T-cell (primary cell): ENCODE measurements around the gene AP2M1. TPM values are rescaled to one million over a fixed set of nuclear protein-coding genes. Genes with fewer than 3 reads are reported as not detected.
"Not testable (repeated sequence)": the region's sequence is repeated elsewhere in the genome, so short reads cannot be mapped to it uniquely, and the experiment has no call there.

Source experiments
- ATAC-seq, 4 experiments: fragments of 200-7000 bp in 3 of 4; fragments of 150-1000 bp in 1 of 4; cut with Tn5 transposase; replicated peaks in 1 of 4; 1 replicate in 3 of 4; 2 replicates in 1 of 4; pipeline ENCODE4 v1.10.0; 2021; ENCODE audit warnings: moderate library complexity in 3 of 4, mild to moderate bottlenecking in 2 of 4, moderate number of reproducible peaks in 1 of 4
- CTCF ChIA-PET, 2 donors: fragments of 300-600 bp; sonication (Branson Sonifier 250); formaldehyde crosslinking; loops; one replicate each; lab custom pipeline; 2022; ENCODE audit warnings: antibody characterized with exemption in 2 of 2; lab: Charles Lee
- POLR2A ChIA-PET, 2 donors: fragments of 300-600 bp; sonication (Branson Sonifier 250); formaldehyde crosslinking; loops; one replicate each; lab custom pipeline; 2022; ENCODE audit warnings: antibody characterized with exemption in 2 of 2; lab: Charles Lee
- DNase-seq, 35 experiments: peaks; one replicate each; pipeline versions ENCODE4 v3.0.0 to v3.0.0-alpha.2; 2013 to 2023
- H3K27ac ChIP-seq: one replicate; pipeline ENCODE4 v1.5.1; 2013; ENCODE audit warnings: low read length
- H3K27me3 ChIP-seq, 2 experiments: replicated peaks in 1 of 2; 1 replicate in 1 of 2; 2 replicates in 1 of 2; pipeline versions ENCODE4 v1.6.1 to v1.7.0; 2013; ENCODE audit warnings: low read length in 1 of 2, mixed read lengths in 1 of 2; ENCODE audit not compliant: control insufficient read depth in 2 of 2, insufficient read depth in 2 of 2; ENCODE audit errors: extremely low read depth in 1 of 2
- H3K36me3 ChIP-seq, 2 donors: 1 replicate in 1 of 2; 2 replicates in 1 of 2; pipeline versions ENCODE4 v1.6.1 to v1.7.0; 2013; ENCODE audit warnings: low read length in 1 of 2; ENCODE audit not compliant: control insufficient read depth in 2 of 2, insufficient read depth in 1 of 2; ENCODE audit errors: extremely low read depth in 1 of 2
- H3K4me1 ChIP-seq, 2 experiments: 1 replicate in 1 of 2; 2 replicates in 1 of 2; pipeline versions ENCODE4 v1.6.1 to v1.7.0; 2013; ENCODE audit warnings: low read length in 2 of 2, mixed read lengths in 1 of 2; ENCODE audit not compliant: insufficient read depth in 2 of 2, control insufficient read depth in 1 of 2; ENCODE audit errors: extremely low read depth in 1 of 2
- H3K4me3 ChIP-seq, 2 donors: 1 replicate in 1 of 2; 2 replicates in 1 of 2; pipeline versions ENCODE4 v1.5.1 to v1.7.0; 2013; ENCODE audit warnings: mild to moderate bottlenecking in 2 of 2, low read length in 1 of 2, moderate library complexity in 1 of 2; ENCODE audit not compliant: control insufficient read depth in 1 of 2; ENCODE audit errors: extremely low read depth in 1 of 2
- H3K9me3 ChIP-seq: 2 replicates; pipeline ENCODE4 v1.7.0; 2013
- H3K27ac Mint-ChIP-seq, 2 donors: one replicate each; pipeline ENCODE4 v1.8.0; 2020 to 2021; ENCODE audit warnings: mild to moderate bottlenecking in 2 of 2, mixed read lengths in 2 of 2
- H3K27me3 Mint-ChIP-seq, 2 donors: one replicate each; pipeline ENCODE4 v1.8.0; 2021 to 2022; ENCODE audit warnings: mixed read lengths in 2 of 2
- H3K36me3 Mint-ChIP-seq: one replicate; pipeline ENCODE4 v1.8.0; 2021; ENCODE audit warnings: mixed read lengths
- H3K4me1 Mint-ChIP-seq, 3 donors: one replicate each; pipeline ENCODE4 v1.8.0; 2020 to 2022; ENCODE audit warnings: mixed read lengths in 3 of 3, mild to moderate bottlenecking in 1 of 3
- H3K4me3 Mint-ChIP-seq, 3 donors: one replicate each; pipeline ENCODE4 v1.8.0; 2020 to 2022; ENCODE audit warnings: mild to moderate bottlenecking in 3 of 3, mixed read lengths in 3 of 3, moderate library complexity in 3 of 3
- H3K9me3 Mint-ChIP-seq, 3 donors: one replicate each; pipeline ENCODE4 v1.8.0; 2020 to 2022; ENCODE audit warnings: mixed read lengths in 3 of 3
- WGBS: methylation state at CpG from one replicate; pipeline ENCODE4 v1.1.5; 2013; ENCODE audit warnings: missing lambda C conversion rate; ENCODE audit not compliant: insufficient coverage; 5-methylcytosine and 5-hydroxymethylcytosine counted together
- total RNA-seq, 35 experiments: library from RNA in 6 of 35; stranded (reverse) in 6 of 35; fragments of 120-200 nt in 1 of 35; gene quantifications; one replicate each; pipeline versions ENCODE4 v1.2.1 to v1.2.4 and lab custom pipeline; 2013 to 2026

Gene AP2M1
- total RNA-seq, 5 donors from 2014 or later (not counting 1 experiment from before 2014, with no cell fraction given): 124 to 196 (median 188) TPM

GRCh38 chr3:184144505-184144904 is 30.1 kb upstream of the AP2M1 start:
- Histone ChIP-seq H3K27me3 (no peaks in the 10 kb centered on the region), H3K4me3 (no peak overlapping the region), H3K27ac (no peak overlapping the region), H3K36me3 (peaks cover 20 to 61% of the 10 kb centered on the region in 2 donors), H3K9me3 (no peaks in the 10 kb centered on the region), H3K4me1 (no peaks in the 10 kb centered on the region)
- 100% methylated on average over 1 of the region's 5 CpGs for WGBS
- ChIA-PET POLR2A (no interaction called here), CTCF (interaction anchor here in 1 of 2 donors (0.9 to 2.6 kb wide), 2 partner anchors 10 to 105 kb away, joined by 3 to 8 read pairs; partner anchors contain the start of genes EEF1AKMT4 and EIF2B5)
- H3K4me1 Mint-ChIP-seq: no peaks in the 10 kb centered on the region
- no peak for ATAC-seq
- no peak for DNase-seq
- H3K27ac Mint-ChIP-seq: no peak overlapping the region
- peaks cover 29% of the 10 kb centered on the region for H3K36me3 Mint-ChIP-seq
- no peaks in the 10 kb centered on the region for H3K27me3 Mint-ChIP-seq
- H3K4me3 Mint-ChIP-seq: no peak overlapping the region
- no peaks in the 10 kb centered on the region for H3K9me3 Mint-ChIP-seq

- Histone ChIP-seq H3K9me3 (no peaks in the 10 kb centered on the region), H3K27ac (no peak overlapping the region), H3K27me3 (no peaks in the 10 kb centered on the region), H3K36me3 (peaks cover 20 to 58% of the 10 kb centered on the region in 2 donors), H3K4me1 (no peaks in the 10 kb centered on the region), H3K4me3 (no peak overlapping the region)
- Mint-ChIP-seq H3K4me1 (no peaks in the 10 kb centered on the region), H3K9me3 (no peaks in the 10 kb centered on the region), H3K27ac (no peak overlapping the region), H3K27me3 (no peaks in the 10 kb centered on the region), H3K36me3 (peaks cover 27% of the 10 kb centered on the region), H3K4me3 (no peak overlapping the region)
- ChIA-PET POLR2A (no interaction called here), CTCF (interaction anchor here (0.6 to 2.6 kb wide), 3 partner anchors 10 to 105 kb away, joined by 3 to 8 read pairs (median 3); partner anchors contain the start of genes EEF1AKMT4 (in 1 of the 2) and EIF2B5 (in 1 of the 2))
- 100% methylated on average over 2 of the region's 4 CpGs for WGBS
- peak; percentile 73 to 79 (median 74) for ATAC-seq
- peak in 14 of 35 experiments; percentile 13 to 59 (median 22) for DNase-seq
Measured at GRCh38 chr3:184145111-184145524, 29.5 kb upstream of the AP2M1 start.

- no peak overlapping the region for H3K4me3 ChIP-seq
- H3K27ac ChIP-seq: no peak overlapping the region
- no peaks in the 10 kb centered on the region for H3K4me1 ChIP-seq
- ChIA-PET CTCF (interaction anchor here (0.5 to 2.6 kb wide), 3 partner anchors 11 to 397 kb away, joined by 3 to 8 read pairs (median 5); partner anchors contain the start of gene EIF2B5 (in 1 of the 2)), POLR2A (no interaction called here)
- ATAC-seq (no peak), DNase-seq (no peak)
- H3K27me3 ChIP-seq: no peaks in the 10 kb centered on the region
- H3K9me3 ChIP-seq: no peaks in the 10 kb centered on the region
- Mint-ChIP-seq H3K4me1 (no peaks in the 10 kb centered on the region), H3K4me3 (no peak overlapping the region), H3K27me3 (no peaks in the 10 kb centered on the region), H3K9me3 (no peaks in the 10 kb centered on the region), H3K36me3 (peaks cover 23% of the 10 kb centered on the region), H3K27ac (no peak overlapping the region)
- H3K36me3 ChIP-seq: peaks cover 20 to 51% of the 10 kb centered on the region in 2 donors
- 80% methylated on average over 4 of the region's 8 CpGs for WGBS
Measured at GRCh38 chr3:184145751-184146270, 28.8 kb upstream of the AP2M1 start.

GRCh38 chr3:184148076-184148475 is 26.6 kb upstream of the AP2M1 start:
- Histone ChIP-seq H3K27ac (no peak overlapping the region), H3K27me3 (no peaks in the 10 kb centered on the region), H3K4me1 (no peaks in the 10 kb centered on the region), H3K4me3 (no peak overlapping the region), H3K36me3 (peaks cover 15 to 28% of the 10 kb centered on the region in 2 donors), H3K9me3 (no peaks in the 10 kb centered on the region)
- ChIA-PET POLR2A (no interaction called here), CTCF (no interaction called here)
- H3K36me3 Mint-ChIP-seq: peaks cover 4% of the 10 kb centered on the region
- no peak for DNase-seq
- no CpG with 5 or more reads among the region's 3 CpGs for WGBS
- H3K9me3 Mint-ChIP-seq: no peaks in the 10 kb centered on the region
- no peak overlapping the region for H3K27ac Mint-ChIP-seq
- H3K4me1 Mint-ChIP-seq: no peaks in the 10 kb centered on the region
- no peak overlapping the region for H3K4me3 Mint-ChIP-seq
- ATAC-seq: no peak
- H3K27me3 Mint-ChIP-seq: no peaks in the 10 kb centered on the region

- Histone ChIP-seq H3K27me3 (no peaks in the 10 kb centered on the region), H3K9me3 (no peaks in the 10 kb centered on the region), H3K27ac (no peak overlapping the region), H3K4me1 (no peaks in the 10 kb centered on the region), H3K36me3 (peaks cover 11 to 18% of the 10 kb centered on the region in 2 donors), H3K4me3 (no peak overlapping the region)
- CTCF ChIA-PET: interaction anchor here in 1 of 2 donors (0.6 kb wide), 1 partner anchor 719 kb away, joined by 4 read pairs; no protein-coding TSS in a partner anchor
- POLR2A ChIA-PET: no interaction called here
- no peak overlapping the region for H3K4me3 Mint-ChIP-seq
- no peaks in the 10 kb centered on the region for H3K4me1 Mint-ChIP-seq
- no peaks in the 10 kb centered on the region for H3K9me3 Mint-ChIP-seq
- peaks cover 4% of the 10 kb centered on the region for H3K36me3 Mint-ChIP-seq
- no peak overlapping the region for H3K27ac Mint-ChIP-seq
- H3K27me3 Mint-ChIP-seq: no peaks in the 10 kb centered on the region
- ATAC-seq (no peak), DNase-seq (no peak)
- WGBS: 96% methylated on average over 3 of the region's 6 CpGs
Measured at GRCh38 chr3:184149123-184149522, 25.5 kb upstream of the AP2M1 start.

GRCh38 chr3:184149770-184150169 is 24.9 kb upstream of the AP2M1 start:
- H3K27ac Mint-ChIP-seq, H3K4me3 ChIP-seq, H3K4me3 Mint-ChIP-seq, H3K27me3 ChIP-seq, H3K4me1 ChIP-seq, DNase-seq, H3K27ac ChIP-seq, ATAC-seq, H3K4me1 Mint-ChIP-seq, H3K9me3 ChIP-seq, POLR2A ChIA-PET, CTCF ChIA-PET, H3K27me3 Mint-ChIP-seq, H3K9me3 Mint-ChIP-seq, H3K36me3 Mint-ChIP-seq: not testable (repeated sequence)
- 78% methylated on average over 5 of the region's 6 CpGs for WGBS
- peaks cover 11% of the 10 kb centered on the region in 2 donors for H3K36me3 ChIP-seq
